CD1c-positive myeloid dendritic cell (primary cell): ENCODE data around the gene TLX1.
"Not testable (repeated sequence)": the region's sequence is repeated elsewhere in the genome, so short reads cannot be mapped to it uniquely, and the experiment has no call there.

ENCODE experiments used
- DNase-seq: peaks from one replicate; pipeline ENCODE4 v3.0.0-alpha.2; 2016; ENCODE audit errors: extremely low spot score

Gene TLX1

GRCh38 chr10:101152316-101152715 lies 21.2 kb downstream of the TLX1 start:
- no peak for DNase-seq

GRCh38 chr10:101154506-101154905 lies 23.4 kb downstream of the TLX1 start:
- not testable (repeated sequence) for DNase-seq

DNA sequence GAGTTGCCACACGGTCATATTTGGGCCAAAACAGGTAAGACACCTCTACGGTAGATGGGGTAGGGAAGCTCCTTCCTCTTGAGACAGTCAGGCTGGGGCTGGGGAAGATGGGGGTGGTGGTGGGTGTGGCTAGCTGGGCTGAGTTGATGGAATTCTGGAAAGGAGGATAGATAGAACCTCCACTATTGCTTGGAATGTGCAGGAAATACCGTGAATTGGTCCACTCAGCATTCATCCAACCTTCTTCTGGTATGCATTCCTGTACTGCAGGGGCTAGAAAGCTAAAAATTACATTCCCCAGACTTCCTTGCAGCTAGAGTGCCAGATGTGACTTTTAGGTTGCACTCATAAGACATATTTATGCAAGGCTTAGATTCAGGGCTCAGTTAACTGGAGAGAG lies 24.8 kb downstream of the TLX1 start:
- no peak for DNase-seq

DNA sequence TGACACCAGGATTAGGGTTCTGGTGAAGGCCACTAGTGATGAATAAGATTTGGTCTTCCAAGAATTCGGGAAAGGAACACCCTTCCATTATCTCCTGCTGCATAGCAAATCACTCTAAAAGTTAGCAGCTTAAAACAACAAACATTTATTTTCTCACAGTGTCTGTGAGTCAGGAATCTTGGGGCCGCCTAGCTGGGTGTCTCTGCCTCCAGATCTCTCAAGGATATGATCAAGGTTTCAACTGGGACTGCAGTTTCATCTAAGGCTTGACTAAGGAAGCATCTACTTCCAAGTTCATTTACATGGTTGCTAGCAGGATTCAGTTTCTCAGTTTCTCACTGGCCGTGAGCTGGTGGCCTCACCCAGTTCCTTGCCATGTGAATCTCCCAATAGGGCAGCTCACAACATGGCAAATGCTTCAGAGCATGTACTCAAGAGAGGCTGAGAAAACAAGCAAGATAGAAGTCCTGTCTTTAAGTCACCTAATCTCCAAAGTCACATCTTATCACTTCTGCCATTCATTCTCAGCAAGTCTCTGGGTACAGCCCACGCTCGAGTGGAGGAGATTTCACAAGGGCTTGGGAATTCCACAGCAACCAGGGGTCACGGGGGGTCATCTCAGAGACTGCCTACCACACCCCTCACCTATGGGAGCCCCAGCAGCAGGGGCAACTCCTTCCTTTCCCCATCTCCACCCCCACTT lies 26.8 kb downstream of the TLX1 start:
- DNase-seq, result no peak

DNA sequence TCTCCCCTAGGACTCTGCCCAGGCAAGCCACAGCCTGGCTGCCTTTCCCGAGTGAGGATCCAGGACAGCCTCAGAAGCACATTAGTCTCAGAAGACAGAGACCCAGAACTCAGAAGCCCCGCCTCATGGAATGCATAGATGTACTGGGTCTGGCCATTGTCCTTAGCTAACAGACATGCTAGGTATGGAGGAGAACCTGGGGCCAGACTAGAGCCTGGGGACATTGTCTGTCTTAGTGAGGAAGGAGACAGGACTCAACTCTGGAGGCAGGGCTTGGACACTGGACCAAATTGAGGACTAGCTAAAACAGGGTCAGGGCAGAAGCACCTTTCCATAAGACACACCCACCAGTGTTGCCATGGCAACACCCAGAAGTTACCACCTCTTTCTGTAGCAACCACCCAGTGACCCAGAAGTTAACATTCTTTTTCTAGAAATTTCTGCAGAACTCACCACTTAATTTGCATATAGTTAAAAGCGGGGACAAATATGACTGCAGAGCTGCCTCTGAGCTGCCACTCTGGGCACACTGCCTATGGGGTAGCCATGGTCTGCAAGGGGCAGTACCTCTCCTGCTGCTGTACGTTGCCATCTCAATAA lies 27.5 kb downstream of the TLX1 start:
- no peak for DNase-seq

GRCh38 chr10:101161494-101162299 lies 30.6 kb downstream of the TLX1 start:
- DNase-seq, result peak; percentile 84

GRCh38 chr10:101162677-101163076 lies 31.6 kb downstream of the TLX1 start:
- no peak for DNase-seq

GRCh38 chr10:101164020-101164419 lies 32.9 kb downstream of the TLX1 start:
- no peak for DNase-seq

GRCh38 chr10:101165736-101166135 lies 34.6 kb downstream of the TLX1 start:
- no peak for DNase-seq

DNA sequence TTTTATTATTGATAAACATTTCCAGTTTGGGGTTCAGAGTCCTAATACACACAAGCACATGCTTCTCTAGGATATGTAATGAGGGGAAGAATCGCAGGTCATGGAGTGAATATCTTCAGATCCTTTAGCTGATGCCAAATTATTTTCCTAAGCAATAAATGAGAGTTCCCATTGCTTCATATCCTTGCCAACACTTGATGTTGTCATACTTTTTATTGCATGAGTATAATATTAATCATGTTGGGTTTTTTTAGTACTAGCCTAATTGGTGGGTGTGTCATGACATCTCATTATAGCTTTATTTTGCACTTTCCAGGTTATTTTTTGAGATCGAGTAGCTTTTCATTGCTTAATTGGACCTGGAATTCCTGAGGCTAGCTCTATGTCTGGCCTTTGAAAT lies 35.3 kb downstream of the TLX1 start:
- DNase-seq, result no peak

DNA sequence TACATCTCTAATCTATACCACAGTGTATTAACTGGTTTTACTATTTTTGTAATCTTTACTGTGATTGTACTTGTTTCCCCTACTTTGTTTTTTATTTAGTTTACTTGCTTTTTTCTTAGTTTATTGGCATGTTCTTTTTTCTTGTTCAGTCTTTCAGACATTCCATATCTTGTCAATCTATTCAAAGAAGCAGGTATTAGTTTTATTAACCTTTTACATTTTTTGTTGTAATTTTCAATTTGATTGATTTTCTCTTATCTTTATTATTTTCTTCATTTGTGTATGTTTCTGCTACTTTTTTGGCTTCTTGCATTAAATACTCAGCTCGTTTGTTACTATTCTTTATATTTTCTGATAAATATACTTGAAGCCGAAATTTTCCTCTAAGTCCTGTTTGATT lies 41.6 kb downstream of the TLX1 start:
- DNase-seq, result no peak

DNA sequence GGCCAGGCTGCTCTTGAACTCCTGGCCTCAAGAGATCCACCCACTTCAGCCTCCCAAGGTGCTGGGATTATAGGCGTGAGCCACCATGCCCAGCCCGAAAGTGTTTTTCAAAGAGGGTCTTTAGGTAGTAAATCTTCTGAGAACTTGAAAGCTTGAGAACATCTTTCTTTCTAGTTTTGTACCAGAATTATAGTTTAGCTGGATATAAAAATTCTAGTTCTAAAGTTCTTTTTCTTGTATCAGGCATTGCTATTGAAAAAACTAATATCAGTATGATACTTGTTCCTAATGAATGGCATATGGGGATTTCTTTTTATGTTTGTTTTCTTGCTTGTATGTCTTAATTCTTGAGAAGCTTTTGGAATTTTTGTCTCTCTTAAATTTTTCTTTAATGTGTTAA lies 43.2 kb downstream of the TLX1 start:
- DNase-seq, result no peak

- DNase-seq, result no peak
Measured at GRCh38 chr10:101176577-101176976, 45.5 kb downstream of the TLX1 start.

DNA sequence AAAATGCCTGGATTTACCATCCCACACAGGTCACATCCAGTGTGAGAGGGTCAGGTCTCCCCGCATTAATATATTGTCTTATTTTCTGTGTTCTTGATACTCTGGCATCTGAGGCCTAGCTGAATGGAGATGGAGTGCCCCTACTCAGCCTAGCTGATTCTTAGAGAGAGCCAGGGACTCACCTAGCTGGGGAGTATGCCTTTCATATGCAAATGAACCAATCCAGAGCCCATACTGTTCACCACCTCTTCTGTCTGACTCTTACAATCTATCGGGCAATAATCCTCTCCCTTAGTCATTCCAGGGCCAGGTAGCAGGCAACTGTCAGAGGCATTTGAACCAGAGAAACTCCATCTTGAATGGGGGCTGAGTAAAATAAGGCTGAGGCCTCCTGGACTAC lies 51.8 kb downstream of the TLX1 start:
- no peak for DNase-seq

- DNase-seq, result peak; percentile 62
Measured at GRCh38 chr10:101183458-101184183, 52.5 kb downstream of the TLX1 start.
